ENCODE measurements around the gene PLEKHG4.

The PLEKHG4 gene, protein sequence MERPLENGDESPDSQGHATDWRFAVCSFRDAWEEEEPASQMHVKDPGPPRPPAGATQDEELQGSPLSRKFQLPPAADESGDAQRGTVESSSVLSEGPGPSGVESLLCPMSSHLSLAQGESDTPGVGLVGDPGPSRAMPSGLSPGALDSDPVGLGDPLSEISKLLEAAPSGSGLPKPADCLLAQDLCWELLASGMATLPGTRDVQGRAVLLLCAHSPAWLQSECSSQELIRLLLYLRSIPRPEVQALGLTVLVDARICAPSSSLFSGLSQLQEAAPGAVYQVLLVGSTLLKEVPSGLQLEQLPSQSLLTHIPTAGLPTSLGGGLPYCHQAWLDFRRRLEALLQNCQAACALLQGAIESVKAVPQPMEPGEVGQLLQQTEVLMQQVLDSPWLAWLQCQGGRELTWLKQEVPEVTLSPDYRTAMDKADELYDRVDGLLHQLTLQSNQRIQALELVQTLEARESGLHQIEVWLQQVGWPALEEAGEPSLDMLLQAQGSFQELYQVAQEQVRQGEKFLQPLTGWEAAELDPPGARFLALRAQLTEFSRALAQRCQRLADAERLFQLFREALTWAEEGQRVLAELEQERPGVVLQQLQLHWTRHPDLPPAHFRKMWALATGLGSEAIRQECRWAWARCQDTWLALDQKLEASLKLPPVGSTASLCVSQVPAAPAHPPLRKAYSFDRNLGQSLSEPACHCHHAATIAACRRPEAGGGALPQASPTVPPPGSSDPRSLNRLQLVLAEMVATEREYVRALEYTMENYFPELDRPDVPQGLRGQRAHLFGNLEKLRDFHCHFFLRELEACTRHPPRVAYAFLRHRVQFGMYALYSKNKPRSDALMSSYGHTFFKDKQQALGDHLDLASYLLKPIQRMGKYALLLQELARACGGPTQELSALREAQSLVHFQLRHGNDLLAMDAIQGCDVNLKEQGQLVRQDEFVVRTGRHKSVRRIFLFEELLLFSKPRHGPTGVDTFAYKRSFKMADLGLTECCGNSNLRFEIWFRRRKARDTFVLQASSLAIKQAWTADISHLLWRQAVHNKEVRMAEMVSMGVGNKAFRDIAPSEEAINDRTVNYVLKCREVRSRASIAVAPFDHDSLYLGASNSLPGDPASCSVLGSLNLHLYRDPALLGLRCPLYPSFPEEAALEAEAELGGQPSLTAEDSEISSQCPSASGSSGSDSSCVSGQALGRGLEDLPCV

DNA sequence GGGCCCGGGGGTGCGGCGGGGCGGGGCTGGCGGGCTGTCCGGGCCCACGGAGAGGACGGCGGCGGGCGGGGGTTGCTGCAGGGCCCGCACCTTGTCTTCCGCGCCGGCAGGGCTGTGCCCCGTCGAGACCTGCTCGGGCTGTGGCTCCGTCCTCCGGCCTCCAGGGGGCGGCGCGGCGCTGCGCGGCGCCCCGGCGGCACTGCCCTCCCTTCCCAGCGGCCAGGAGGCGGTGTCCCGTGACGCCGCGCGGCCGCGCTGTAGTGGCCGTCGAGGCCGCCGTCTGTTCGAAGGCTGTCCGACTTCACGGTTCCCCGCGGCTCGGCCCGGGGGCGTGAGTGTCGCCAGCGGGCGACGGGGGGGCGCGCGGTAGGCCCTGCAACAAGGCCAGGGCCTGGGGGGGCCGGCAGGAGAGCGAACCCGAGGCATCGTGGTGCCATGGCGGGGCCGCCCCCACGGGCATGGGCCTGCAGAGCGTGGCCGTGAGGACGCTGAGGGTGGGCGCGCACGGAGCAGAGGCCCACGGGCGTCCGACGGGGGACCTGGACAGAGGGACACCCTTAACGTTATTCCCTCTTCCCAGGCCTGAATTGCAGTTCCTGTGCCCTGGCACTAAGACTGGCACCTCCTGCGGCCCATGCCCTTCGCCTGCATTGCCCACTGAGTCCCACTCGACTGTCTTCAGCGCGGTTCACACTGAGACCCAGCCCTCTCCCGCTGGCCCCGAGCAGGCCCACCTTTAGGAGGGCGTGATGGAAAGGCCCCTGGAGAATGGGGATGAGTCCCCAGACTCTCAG is at the start of gene PLEKHG4:
Gene PLEKHG4 (plus strand): TSS at position 237 of the 794 bp plus-strand sequence. CDS start 513 bp downstream, at position 750.
- peak; percentile 34 for DNase-seq (ENCODE audit: low spot score)

DNA sequence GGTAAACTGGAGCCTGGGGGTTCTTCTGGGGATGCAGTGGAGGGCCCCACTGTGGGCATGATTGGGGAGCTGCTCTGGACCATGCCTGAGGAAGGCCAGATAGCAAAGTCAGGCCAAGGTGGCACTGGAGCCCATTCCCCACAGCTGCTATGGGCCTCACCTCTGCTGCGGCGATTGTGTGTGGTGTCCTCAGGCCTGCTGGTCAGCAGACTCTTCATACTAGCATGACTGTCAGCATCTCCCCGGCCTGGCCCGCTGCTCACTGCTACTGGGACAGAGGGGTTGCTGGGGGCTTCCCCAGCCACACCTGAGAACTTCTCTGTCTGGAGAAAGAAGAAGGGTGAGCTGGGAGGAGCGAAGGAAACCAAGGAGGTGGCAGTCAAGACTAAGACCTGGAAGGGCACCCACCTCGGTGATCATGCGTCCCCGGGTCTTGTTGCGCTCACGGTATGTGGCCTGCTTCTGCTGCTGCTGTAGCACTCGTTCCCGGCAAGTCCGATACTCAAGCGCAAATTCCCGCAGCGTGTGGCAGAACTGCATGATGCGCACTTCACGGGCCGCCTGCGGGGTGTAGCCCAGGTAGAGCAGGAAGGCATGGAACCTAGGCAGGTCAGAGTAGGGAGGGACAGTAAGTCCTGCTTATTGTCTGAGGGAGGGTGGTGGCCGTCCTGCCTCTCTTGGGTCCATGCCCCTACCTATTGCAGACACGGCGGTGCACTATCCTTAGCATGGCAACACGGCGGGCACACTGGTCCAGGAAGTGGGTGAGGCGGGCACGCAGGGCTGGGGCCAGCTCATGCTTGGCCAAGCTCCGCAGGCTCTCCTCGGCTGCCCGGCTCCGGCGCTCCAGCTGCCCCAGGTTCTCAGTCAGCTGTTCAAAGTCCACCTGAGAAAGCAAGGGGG is 49.2 kb upstream of the PLEKHG4 start:
- no peak for DNase-seq (ENCODE audit: low spot score)

DNA sequence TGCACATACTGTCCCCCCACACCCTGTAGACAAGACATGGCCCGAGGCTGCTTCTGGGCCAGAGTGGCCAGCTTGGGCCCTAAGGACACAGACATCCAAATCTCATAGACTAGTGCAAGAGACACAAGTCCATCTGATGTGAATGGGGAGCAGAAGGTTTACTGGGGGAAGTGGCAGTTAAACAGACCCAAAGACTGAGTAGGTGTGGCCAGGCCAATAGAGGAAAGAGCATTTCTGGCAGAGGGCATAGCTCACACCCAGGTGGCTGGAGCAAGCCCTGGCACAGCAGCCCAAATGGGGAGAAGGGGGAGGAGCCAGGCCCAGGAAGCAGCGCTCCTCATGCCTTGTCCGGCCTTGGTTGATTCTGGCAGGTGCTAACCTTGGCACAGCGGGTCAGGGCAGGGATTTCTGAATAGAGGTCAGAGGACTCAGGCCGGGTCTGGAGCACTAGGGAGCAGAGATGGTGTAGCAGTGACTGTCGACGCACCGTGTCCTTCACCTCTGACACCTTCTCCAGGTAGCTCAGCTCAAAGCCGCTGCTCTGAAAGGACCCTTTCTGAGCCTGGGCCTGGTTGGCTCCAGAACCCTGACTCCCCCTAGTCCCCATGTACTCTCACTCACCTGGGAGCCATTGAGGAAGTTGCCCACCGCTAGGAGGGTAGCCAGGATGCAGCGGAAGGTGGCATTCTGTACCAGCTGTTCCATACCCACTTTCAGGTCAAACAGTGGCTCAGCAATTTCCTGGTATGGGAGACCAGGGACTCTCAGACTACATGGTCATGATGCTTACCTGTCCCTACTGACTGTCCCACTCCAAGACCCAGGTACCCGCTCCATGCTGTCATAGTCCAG is 48.3 kb upstream of the PLEKHG4 start:
- no peak for DNase-seq (ENCODE audit: low spot score)

DNA sequence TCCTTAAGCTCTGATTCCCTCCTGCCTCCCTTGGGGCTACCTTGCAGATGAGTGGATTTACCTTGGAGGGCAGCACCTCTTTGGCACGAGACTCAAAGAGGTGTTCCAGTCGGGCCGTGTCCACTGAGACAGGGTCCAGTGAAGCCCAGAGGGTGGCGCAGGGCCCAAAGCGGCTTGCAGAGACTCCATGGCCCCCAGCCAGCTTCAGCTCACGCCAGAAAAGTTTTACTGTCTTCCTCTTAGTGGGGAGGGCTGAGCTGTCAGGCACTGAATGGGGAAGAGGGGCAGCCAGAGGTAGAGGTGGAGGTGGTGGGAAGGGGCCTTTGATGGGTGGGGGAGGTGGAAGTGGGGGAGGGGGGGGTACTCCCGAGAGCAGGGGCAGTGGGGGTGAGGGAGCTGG is 45.7 kb upstream of the PLEKHG4 start:
- no peak for DNase-seq (ENCODE audit: low spot score)

DNA sequence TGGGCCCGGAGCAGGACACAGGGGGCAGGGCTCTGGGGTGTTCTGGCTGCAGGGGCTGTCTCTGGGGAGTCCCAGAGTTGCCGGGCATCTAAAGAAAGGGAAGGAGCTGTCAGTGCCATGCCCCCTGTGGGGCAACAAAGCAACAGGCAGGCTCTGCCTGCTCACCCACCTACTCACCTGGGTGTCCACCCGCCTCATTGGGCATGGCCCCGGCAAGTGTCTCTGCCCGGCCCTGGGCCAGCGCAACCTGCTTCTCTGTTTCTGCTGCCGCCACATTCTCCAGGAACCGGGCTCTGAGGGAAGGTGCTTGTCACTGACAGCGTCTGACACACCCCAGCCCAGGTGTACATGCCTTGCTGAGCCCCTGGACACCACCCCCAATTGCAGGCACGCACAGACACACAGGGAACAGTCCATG is 45.1 kb upstream of the PLEKHG4 start:
- DNase-seq (ENCODE audit: low spot score): no peak

DNA sequence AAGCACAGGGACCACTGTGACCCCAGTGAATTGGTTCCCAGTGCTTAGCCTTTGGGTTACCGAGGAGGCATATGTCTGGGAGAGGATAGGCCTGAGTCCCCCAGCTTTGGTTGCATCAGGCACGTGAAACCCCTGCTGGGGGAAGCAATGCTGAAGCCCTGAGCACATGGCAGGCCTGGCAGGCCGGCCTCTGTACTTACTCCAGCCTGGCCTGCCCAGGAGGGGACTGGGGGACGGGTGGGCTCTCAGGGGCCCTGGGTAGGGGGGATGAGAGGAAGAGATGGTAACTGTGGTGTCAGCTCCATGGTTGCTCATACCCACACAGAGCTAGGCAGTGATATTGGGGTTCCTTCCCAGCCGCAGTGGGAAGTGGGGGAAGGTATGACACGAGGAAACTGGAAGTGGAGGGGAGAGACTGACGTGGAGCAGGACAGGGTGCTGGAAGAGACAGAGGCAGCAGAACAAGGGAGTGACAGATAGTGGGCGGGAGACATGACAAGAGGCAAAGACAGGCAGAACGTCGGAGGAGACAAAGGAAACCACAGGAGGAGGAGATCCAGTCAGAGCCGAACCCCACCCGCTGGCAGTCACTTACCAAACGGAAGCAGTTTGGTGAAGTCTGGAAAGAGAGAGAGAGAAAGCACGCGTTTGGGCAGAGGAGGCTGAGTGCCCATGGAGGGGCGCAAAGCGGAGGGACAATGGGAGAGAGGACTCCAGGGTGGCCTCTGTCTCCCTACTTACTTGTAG is 43.3 kb upstream of the PLEKHG4 start:
- no peak for DNase-seq (ENCODE audit: low spot score)

DNA sequence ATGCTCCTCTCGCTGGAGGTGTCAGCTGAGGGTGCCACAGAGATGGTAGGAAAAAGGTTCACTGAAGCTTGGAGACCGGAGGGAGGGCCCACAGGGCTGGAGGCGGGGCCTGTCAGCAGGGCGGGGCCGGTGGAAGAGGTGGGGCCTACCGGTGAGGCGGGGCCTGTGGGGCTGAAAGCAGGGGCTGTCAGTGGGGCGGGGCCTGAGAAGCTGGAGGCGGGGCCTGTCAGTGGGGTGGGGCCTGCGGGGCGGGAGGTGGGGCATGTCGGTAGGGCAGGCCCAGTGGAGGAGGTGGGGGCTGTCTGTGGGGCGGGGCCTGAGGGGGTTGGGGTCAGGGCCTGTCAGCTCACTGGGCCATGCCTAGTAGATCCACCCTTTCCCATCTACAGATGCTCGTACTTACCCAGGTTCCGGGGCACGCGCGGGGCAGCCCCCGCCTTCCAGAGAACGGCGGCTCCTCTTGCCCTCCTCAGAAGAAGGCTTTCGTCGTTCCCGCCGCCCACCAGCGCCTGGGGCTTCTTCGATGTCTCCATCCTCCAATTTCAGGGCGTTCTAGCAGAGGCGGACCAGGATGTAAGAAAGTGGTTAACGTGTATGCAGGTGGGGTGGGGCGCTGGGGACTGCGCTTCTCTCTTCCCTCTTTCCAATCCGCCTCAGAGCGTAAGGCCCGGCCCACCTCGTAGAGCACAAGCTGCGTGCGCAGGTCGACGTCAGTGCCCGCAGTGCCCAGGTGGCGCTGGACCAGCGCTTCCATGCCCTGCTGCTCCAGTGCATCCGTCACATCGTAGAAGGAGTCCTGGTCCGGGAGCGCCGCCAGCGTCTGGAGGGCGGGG is 42.6 kb upstream of the PLEKHG4 start:
- no peak for DNase-seq (ENCODE audit: low spot score)

DNA sequence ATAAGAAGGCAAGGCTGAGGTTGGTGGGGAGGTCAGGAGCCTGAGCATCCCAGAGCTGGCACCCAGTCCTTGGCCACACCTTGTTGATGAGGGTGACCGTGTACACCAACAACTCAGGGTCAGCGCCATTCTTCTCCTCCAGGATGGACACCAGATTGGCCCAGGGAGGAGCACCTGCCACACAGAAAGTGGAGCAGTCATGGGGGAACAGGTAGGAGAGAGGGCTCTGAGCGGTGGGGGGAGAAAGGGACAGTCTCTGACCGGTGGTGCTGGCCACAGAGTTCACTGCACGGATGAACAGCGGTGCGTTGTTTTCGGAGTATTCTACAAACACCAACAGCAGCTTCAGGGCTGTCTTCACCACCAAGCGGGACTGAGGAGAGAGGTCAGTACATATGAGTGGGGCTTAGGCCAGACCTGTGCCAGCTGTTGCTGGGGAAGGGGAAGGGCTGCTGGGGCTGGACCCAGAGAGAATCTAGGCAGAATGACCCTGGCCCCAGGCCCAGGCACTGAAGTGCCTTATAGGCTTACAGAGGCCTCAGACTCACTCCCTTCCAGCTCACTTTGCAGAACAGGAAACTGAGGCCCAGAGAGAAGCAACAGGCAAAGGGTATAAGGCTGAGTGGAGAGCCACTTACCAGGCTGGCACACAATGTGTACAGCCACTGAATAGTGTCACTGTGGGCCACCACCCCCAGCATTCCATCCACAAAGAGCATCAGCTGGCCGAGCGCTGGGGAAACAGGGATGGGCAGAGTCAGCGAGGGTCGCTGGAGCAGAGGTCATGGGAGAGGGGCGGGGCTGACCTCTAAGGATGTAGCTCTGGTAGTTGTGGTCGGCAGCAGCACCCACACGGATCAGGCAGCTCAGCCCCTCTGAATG is 41.7 kb upstream of the PLEKHG4 start:
- DNase-seq (ENCODE audit: low spot score): no peak

DNA sequence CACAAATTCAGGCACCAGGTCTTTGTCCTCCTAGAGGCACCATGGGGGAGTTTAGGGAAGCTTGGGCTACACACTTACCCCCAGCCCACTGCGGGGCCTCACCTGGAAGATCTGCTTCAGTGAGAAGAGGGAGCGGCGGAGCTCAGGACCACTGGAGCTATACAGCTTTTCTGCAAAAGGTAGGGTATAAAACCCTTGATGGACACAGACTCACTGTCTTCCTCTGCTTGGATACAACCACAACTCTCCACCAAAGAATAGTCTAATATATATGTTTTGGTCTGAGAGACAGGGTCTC is 41.1 kb upstream of the PLEKHG4 start:
- DNase-seq (ENCODE audit: low spot score): no peak

DNA sequence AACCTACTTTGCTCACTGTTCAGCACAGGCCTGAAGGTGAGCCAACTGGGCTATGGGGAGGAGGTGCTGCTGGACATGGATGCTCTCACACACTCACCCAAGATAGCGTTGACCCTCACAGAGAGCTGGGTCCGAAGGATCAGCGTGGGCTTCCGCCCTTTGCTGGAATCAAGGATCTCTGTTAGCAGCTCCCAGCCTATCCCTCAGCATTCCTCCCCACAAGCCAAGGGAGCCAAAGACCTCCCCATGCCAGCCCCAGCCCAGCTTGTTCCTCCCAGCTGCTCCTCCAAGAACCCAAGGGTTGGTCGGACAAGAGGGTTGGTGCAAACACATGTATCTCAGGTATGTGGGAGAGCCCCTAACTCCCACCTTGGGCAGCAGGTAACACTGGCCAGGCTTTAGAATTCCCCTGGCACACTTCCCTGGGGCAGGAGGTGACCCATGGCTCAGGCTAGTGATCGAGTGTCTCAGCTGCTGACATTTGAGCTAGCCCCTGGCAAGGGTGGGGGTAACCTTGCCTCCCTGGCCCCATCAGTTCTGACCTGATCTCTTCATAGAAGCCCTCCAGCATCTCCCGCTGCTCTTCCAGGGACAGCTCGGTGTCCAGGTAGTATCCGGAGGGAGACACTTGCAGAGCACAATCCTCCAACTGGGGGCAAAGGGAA is 40.4 kb upstream of the PLEKHG4 start:
- no peak for DNase-seq (ENCODE audit: low spot score)

DNA sequence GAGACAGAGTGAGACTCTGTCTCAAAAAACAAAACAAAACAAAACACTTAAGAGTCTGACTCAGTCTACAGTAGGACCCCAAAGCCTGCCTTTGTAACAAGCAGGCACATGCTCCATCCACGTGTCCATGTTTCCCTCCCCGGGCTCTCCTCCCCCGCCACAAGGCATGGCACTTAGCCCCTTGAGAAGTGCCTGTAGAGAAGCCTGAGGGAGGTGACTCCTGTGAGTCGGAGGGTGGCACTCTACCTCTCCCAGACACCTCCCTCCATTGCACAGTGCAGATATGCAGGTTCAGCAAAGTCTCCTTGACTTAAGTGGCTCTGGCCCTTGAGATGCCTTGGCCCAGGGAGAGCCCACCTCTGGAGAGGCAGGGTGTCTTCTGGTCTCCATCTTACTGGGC is 38.8 kb upstream of the PLEKHG4 start:
- no peak for DNase-seq (ENCODE audit: low spot score)

DNA sequence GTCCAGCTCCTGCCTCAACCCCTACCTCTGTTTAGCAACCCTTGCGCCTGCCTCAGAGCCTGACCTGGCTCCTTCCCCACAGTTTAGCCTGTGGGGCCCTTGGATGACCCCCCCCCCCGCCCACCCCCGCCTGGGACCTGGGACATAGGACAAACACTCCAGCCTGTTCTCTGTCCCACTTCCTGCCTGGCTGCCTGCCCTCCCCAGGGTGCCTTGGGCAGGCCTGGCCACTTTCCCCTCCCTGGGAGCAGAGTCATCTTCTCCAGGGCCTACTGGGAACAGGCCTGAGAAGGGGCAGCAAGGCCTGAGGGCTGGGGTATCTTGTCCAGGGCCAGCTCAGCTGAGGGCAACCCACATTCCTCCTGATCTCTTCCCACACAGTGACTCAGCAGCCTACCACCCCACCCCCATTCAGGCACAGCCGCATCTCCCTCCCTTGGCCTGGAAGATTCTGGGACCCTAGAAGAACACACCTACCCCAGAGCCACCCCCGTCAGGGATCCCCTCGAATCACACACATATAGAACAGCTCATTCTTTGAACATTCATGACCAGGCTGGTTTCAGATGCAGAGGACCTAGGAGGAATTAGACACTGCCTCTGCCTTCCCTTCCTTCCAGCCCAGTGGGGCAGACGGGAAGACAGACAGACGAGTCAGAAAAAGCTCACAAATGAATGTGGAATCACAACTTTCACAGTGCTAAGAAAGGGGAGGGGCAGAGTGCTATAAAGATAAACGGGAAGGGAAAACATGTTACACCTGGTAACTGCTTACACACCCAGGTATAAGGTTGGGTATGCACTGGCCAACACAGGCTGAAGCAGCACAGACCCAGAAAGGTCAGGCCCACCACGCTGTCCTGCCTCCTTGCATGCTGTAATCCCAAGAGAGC is 38.1 kb upstream of the PLEKHG4 start:
- DNase-seq (ENCODE audit: low spot score): no peak

DNA sequence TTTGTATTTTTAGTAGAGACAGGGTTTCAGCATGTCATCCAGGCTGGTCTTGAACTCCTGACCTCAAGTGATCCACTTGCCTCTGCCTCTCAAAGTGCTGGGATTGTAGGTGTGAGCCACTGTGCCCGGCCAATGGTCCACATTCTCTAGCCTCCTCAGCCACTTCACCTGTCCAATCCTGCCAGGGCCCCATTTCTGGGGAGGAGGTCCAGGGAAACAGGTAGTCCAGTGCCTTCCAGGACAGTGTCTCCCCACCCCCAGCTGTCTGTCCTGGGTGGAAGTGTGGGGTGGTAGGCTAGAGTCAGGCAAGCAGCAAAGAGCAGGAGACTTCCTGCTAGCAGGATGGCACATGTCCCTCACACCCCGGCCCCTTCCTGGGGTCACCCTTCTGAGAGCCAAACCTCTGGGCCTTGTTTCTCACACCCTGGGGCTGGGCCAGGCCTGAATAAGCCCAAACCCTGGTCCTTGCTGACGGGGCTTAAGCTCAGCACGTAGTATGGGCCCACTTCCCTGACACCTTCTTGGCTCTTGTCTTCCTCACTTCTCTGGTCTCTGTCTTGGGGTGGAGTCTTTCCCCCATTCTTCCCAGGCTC is 37.1 kb upstream of the PLEKHG4 start:
- DNase-seq (ENCODE audit: low spot score): no peak

DNA sequence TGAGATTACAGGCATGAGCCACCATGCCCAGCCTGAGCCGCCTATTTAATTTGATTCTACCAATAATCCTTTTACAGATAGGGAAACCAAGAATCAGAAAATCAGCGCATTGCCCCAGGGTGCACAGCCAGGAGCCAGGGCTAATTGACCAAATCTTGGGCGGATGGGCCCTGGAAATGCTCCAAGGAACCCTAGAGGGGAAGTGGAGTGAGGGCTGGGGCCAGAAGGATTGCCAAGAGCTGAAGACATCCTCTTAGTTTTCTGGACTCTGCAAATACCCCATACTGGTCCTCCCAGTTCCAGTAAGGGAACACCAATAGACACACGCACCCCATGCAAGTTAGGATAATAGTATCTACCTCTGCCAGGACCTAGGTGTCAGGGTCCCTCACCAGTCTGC is 35.9 kb upstream of the PLEKHG4 start:
- DNase-seq (ENCODE audit: low spot score): no peak
